ENCODE data around the gene EXO5.
"Not testable (repeated sequence)": the region's sequence is repeated elsewhere in the genome, so short reads cannot be mapped to it uniquely, and the experiment has no call there.

Gene EXO5

DNA sequence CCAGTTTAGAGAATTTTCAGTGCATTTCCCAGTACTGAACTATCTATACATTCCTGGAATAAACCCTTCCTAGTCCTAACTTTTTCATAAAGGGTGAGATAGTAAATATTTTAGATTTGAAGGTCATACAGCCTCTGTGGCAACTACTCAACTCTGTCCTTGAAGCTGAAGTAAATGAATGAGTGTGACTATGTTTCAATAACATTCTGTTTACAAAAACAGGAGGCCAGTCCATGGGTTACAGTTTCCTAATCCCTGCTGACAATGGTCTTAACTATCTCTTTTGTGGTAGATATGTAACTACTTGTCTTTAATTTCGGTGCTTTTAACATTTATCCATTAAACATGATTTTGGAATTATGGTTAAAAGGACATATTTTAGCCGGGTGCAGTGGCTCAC lies 27.2 kb downstream of the EXO5 start:
- in situ Hi-C loops (cut with HindIII; ENCODE audit: low pct_ligation_motif_present, low pct_unique_long_range_greater_than_20kb, low sequenced_read_pairs): no loop called here
- DNase-seq: no peak

DNA sequence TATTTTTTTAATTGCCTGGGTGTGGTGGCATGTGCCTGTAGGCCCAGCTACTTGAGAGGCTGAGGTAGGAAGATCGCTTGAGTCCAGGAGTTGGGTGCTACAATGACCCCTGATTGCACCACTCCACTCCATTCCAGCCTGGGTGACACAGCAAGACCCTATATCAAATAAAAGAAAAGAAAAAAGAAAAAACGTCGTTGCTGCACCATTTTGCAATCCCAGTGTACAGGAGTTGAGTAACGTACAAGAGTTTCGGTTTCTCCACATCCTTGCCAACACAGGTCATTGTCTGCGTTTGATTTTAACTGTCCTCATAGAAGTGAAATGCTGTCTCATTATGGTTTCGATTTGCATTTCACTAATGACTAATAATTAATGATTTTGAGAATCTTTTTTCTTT lies 30.8 kb downstream of the EXO5 start:
- no peak for DNase-seq
- in situ Hi-C loops (cut with HindIII; ENCODE audit: low pct_ligation_motif_present, low pct_unique_long_range_greater_than_20kb, low sequenced_read_pairs): no loop called here

DNA sequence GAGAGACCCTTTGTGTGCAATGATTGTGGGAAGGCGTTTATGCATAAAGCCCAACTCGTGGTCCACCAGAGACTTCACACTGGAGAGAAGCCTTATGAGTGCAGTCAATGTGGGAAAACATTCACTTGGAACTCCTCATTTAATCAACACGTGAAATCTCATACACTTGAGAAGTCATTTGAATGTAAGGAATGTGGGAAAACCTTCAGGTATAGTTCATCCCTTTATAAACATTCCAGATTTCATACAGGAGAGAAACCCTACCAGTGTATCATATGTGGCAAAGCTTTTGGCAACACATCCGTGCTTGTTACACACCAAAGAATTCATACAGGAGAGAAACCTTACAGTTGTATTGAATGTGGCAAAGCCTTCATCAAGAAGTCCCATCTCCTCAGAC lies 38.4 kb downstream of the EXO5 start:
- in situ Hi-C loops (cut with HindIII; ENCODE audit: low pct_ligation_motif_present, low pct_unique_long_range_greater_than_20kb, low sequenced_read_pairs): no loop called here
- DNase-seq: no peak

DNA sequence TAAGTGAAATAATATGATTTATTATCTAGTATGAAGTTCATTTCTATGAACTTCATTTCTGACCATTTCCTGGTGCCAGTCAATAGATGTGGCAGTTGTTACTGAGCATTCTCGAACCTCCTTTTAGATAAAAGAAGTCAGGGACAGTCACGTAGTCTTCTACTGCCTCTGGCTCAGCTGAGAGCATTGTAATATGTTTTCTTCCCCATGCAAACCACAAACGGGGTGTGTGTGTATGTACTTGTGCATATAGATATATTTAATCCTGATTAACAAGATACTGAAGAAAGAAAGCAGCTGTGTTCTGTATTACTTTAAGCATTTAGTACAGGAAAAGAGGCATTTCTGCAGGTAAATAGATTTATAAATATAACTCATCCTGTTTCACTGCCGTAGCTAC lies 44.5 kb downstream of the EXO5 start:
- in situ Hi-C loops (cut with HindIII; ENCODE audit: low pct_ligation_motif_present, low pct_unique_long_range_greater_than_20kb, low sequenced_read_pairs): no loop called here
- no peak for DNase-seq

DNA sequence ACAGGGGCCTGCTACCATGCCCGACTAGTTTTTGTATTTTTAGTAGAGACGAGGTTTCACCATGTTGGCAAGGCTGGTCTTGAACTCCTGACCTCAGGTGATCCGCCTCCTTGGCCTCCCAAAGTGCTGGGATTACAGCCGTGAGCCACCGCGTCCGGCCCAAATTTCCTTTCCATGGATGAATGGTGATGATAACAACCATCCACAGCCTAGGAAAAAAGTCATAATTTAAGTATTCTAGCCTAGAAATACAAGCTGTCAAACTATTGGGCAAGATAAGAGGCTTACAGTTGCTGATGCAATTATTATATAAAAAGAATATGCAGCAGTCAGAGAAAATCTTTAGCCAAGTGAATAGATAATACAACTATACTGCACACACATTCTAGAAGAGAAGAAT lies 46.2 kb downstream of the EXO5 start:
- DNase-seq; in situ Hi-C loops (cut with HindIII; ENCODE audit: low pct_ligation_motif_present, low pct_unique_long_range_greater_than_20kb, low sequenced_read_pairs): not testable (repeated sequence)

DNA sequence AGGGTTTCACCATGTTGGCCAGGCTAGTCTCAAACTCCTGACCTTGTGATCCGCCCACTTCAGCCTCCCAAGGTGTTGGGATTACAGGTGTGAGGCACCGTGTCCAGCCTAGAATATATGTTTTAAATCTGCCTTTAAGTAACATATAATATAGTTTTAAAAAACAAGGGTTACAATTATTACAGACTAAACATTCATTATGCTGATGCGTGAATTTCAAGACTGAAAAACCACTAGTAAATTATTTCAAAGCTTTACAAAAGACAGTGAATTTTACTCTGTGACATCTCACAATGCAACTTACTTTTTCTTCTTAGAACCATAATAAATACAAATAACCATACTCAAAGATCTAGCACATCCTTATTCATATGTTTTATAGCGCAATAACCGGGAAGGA lies 47.6 kb downstream of the EXO5 start:
- in situ Hi-C loops (cut with HindIII; ENCODE audit: low pct_ligation_motif_present, low pct_unique_long_range_greater_than_20kb, low sequenced_read_pairs): no loop called here
- DNase-seq: no peak

DNA sequence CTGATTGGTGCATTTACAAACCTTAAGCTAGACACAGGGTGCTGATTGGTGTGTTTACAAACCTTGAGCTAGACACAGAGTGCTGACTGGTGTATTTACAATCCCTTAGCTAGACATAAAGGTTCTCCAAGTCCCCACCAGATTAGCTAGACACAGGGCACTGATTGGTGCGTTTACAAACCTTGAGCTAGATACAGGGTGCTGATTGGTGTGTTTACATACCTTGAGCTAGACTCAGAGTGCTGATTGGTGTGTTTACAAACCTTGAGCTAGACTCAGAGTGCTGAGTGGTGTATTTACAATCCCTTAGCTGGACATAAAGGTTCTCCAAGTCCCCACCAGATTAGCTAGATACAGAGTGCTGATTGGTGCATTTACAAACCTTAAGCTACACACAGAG lies 49.7 kb downstream of the EXO5 start:
- in situ Hi-C loops (cut with HindIII; ENCODE audit: low pct_ligation_motif_present, low pct_unique_long_range_greater_than_20kb, low sequenced_read_pairs); DNase-seq: not testable (repeated sequence)

DNA sequence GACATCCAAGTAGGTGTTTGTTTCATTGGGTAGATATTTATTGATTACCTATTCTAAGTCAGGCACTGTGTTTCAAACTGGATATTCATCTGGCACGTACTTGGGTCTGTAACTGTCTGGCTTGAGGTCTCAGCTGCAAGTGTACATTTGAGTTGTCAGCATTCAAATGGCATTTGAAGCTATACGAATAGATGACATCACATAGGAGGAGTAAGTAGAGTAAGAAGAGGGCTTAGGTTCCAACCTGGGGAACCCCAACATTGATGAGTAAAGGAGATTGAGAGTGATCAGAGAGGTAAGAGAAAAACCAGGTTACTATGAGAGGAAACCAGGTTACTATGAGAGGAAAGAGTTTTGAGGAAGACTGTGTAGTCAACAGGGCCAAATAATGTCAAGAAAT lies 53.6 kb downstream of the EXO5 start:
- DNase-seq: no peak
- in situ Hi-C loops (cut with HindIII; ENCODE audit: low pct_ligation_motif_present, low pct_unique_long_range_greater_than_20kb, low sequenced_read_pairs): no loop called here

DNA sequence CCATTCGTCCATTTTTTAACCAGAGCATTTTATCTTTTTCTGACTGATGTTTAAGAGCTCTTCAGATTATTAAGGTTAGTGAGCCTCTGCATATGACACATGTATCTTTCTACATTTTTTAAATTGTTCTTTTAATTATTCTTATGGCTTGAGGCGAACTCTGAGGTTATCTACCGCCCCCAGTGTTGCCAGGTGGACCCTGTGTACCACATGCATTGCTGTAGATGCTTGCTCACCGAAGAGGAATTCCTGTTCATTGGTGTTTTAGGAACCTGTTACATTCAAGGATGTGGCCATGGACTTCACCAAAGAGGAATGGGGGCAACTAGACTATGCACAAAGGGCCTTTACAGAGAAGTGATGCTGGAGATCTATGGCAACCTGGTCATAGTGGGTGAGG lies 54.7 kb downstream of the EXO5 start:
- DNase-seq: no peak
- in situ Hi-C loops (cut with HindIII; ENCODE audit: low pct_ligation_motif_present, low pct_unique_long_range_greater_than_20kb, low sequenced_read_pairs): no loop called here

DNA sequence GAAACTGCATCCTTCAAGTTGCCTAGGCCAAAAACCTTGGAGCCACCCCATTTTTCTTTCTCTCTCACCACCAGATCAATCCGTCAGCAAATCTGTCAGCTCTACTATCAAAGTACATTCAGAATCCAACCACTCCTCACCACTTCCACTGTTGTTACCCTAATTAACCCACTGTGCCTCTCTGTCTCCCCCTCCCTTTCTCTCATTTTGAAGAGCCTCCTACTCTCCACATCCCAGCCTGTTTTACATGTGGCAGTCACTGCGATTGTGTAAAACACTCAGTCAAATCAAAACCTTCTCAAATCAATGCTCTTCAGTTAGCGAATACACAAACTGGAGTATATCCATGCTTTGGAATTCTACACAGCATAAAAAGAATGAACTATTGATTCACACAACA lies 55.9 kb downstream of the EXO5 start:
- no peak for DNase-seq

DNA sequence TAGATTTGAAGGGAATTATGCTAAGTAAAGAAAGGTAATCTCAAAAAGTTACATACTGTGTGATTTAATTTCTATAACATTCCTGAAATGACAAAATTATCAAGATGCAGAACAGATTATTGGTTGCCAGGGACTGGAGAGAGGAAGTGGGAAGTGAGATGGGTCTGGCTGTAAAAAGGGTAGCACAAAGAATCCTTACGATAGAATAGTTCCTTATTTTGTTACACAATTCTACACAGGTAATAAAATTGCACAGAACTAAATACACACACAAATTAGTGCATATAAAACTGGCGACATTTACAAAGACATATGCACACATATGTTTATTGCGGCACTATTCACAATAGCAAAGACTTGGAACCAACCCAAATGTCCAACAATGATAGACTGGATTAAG lies 56.3 kb downstream of the EXO5 start:
- in situ Hi-C loops (cut with HindIII; ENCODE audit: low pct_ligation_motif_present, low pct_unique_long_range_greater_than_20kb, low sequenced_read_pairs): no loop called here
- DNase-seq: no peak

More for the DNA sequence above, 55.9 kb downstream of the EXO5 start:
- in situ Hi-C loops (cut with HindIII; ENCODE audit: low pct_ligation_motif_present, low pct_unique_long_range_greater_than_20kb, low sequenced_read_pairs): no loop called here
